ENCODE measurements around the gene ALPK1. TPM values are rescaled to one million over a fixed set of nuclear protein-coding genes. Genes with fewer than 3 reads are reported as not detected.

ALPK1 gene
- total and polyA plus RNA-seq, 10 donors: 5.6 to 92.9 (median 51.0) TPM

DNA sequence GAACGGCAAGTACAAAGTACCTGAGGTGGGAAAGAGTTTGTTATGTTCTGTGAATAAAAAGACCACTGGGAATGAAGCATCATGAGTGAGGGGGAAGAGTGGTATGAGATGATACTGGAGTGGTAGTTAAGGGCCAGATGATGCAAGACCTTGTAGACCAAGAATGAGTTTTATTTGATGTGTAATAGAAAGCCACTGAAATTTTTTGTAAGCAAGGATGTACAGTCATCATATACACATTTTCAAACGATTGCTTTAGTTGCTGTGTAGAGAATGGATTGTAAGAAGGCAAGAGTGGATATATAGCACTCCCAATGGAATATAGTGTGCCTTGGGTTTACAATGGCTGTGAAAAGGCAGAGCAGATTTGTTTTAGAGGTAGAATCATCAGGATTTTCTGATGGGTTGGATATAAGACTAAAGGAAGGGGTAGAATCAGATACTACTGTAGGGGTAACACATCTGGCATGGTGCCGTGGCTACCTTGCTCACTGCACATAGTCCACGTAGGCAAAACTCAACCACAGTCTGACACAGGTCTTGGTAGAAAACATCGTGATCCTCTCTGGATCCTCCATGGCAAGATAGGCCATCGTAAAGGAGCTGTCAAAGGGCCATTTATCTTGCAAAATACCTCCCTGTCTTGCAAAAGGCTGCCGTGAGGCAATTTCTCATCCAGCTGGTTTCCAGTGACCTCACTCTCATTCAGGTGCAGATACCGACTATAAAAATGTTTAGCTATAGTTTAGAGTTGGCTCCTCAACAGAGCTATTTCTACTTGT, 26.3 kb upstream of the ALPK1 start:
- Histone ChIP-seq H3K9me3 (no peaks in the 10 kb centered on the region), H3K4me1 (peaks cover 0 to 8% (median 0%) of the 10 kb centered on the region in 6 donors), H3K27ac (no peak overlapping the region), H3K4me3 (no peak overlapping the region), H3K27me3 (replicated peaks in 1 of 7) (no peaks in the 10 kb centered on the region), H3K36me3 (peaks cover 0 to 32% (median 2%) of the 10 kb centered on the region in 6 donors)
- intact Hi-C loops (cut with DNase I; ENCODE audit: low total_unique reads): no loop called here
- TF ChIP-seq, protein P1, sequence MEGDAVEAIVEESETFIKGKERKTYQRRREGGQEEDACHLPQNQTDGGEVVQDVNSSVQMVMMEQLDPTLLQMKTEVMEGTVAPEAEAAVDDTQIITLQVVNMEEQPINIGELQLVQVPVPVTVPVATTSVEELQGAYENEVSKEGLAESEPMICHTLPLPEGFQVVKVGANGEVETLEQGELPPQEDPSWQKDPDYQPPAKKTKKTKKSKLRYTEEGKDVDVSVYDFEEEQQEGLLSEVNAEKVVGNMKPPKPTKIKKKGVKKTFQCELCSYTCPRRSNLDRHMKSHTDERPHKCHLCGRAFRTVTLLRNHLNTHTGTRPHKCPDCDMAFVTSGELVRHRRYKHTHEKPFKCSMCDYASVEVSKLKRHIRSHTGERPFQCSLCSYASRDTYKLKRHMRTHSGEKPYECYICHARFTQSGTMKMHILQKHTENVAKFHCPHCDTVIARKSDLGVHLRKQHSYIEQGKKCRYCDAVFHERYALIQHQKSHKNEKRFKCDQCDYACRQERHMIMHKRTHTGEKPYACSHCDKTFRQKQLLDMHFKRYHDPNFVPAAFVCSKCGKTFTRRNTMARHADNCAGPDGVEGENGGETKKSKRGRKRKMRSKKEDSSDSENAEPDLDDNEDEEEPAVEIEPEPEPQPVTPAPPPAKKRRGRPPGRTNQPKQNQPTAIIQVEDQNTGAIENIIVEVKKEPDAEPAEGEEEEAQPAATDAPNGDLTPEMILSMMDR (IDR thresholded peaks at IDR 0.05 in 8 of 11, conservative IDR thresholded peaks at IDR 0.05 in 3 of 11): no peak
- TF ChIP-seq POLR2AphosphoS5 (IDR thresholded peaks at IDR 0.05) (no peak), POLR2A (IDR thresholded peaks at IDR 0.05) (no peak)
- no peak for DNase-seq
- WGBS, 5 donors: 70 to 93% (median 84%) methylated on average over 8 of the region's 8 CpGs

- no peaks in the 10 kb centered on the region for H3K9me3 ChIP-seq
- no peak for DNase-seq
- H3K4me3 ChIP-seq: no peak overlapping the region
- intact Hi-C loops (cut with DNase I; ENCODE audit: low total_unique reads): no loop called here
- peaks cover 0 to 41% (median 11%) of the 10 kb centered on the region in 6 donors for H3K36me3 ChIP-seq
- peaks cover 0 to 17% (median 0%) of the 10 kb centered on the region in 6 donors for H3K4me1 ChIP-seq
- no peak overlapping the region for H3K27ac ChIP-seq
- 83 to 92% (median 89%) methylated on average over 4 of the region's 4 CpGs for WGBS, 5 donors
- TF ChIP-seq POLR2A (IDR thresholded peaks at IDR 0.05): no peak
- TF ChIP-seq POLR2AphosphoS5 (IDR thresholded peaks at IDR 0.05): no peak
- TF ChIP-seq, protein P1 (IDR thresholded peaks at IDR 0.05 in 8 of 11, conservative IDR thresholded peaks at IDR 0.05 in 3 of 11): no peak
- H3K27me3 ChIP-seq (replicated peaks in 1 of 7): no peaks in the 10 kb centered on the region
Measured at GRCh38 chr4:112272292-112272691, 24.9 kb upstream of the ALPK1 start.

DNA sequence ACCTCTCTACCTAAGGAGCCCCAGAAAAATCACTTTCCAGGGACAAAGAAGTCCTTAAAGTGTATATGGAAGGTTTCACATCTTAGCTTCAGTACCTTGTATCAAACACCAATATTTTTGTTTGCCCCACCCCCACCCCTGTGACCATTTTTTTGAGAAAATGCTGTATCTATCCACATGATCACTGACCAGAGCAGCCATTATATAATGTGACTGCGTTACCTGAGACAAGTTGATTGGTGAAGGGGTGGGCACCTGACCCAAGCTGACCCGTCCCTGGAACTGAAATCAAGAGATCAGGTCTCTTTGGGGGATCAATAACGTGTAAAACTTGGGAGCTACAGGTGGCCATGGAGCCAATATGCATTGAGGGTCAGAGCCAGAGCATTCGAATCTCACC, 22.2 kb upstream of the ALPK1 start:
- intact Hi-C loops (cut with DNase I; ENCODE audit: low total_unique reads): no loop called here
- Histone ChIP-seq H3K9me3 (no peaks in the 10 kb centered on the region), H3K4me1 (peaks cover 2 to 44% (median 16%) of the 10 kb centered on the region in 6 donors), H3K36me3 (peaks cover 0 to 40% (median 13%) of the 10 kb centered on the region in 6 donors), H3K27me3 (replicated peaks in 1 of 7) (no peaks in the 10 kb centered on the region), H3K4me3 (no peak overlapping the region), H3K27ac (no peak overlapping the region)
- TF ChIP-seq, protein P1 (IDR thresholded peaks at IDR 0.05 in 8 of 11, conservative IDR thresholded peaks at IDR 0.05 in 3 of 11): no peak
- no peak for TF ChIP-seq POLR2A (IDR thresholded peaks at IDR 0.05)
- no peak for TF ChIP-seq POLR2AphosphoS5 (IDR thresholded peaks at IDR 0.05)
- WGBS, 5 donors: 94 to 100% (median 97%) methylated on average over 4 of the region's 4 CpGs
- DNase-seq: no peak

- no peaks in the 10 kb centered on the region for H3K9me3 ChIP-seq
- peaks cover 0 to 40% (median 13%) of the 10 kb centered on the region in 6 donors for H3K36me3 ChIP-seq
- 90 to 97% (median 93%) methylated on average over 3 of the region's 3 CpGs for WGBS, 5 donors
- no peak overlapping the region for H3K4me3 ChIP-seq
- no peak overlapping the region for H3K27ac ChIP-seq
- peaks cover 8 to 55% (median 26%) of the 10 kb centered on the region in 6 donors for H3K4me1 ChIP-seq
- no peaks in the 10 kb centered on the region for H3K27me3 ChIP-seq (replicated peaks in 1 of 7)
- no peak for TF ChIP-seq POLR2A (IDR thresholded peaks at IDR 0.05)
- TF ChIP-seq, protein P1 (IDR thresholded peaks at IDR 0.05 in 8 of 11, conservative IDR thresholded peaks at IDR 0.05 in 3 of 11): no peak
- no peak for TF ChIP-seq POLR2AphosphoS5 (IDR thresholded peaks at IDR 0.05)
- intact Hi-C loops (cut with DNase I; ENCODE audit: low total_unique reads): no loop called here
- no peak for DNase-seq
Measured at GRCh38 chr4:112276113-112276512, 21.1 kb upstream of the ALPK1 start.

All from spleen (tissue), 11 donors.